WERI-Rb-1 (cell line): ENCODE measurements around the gene RAB8A.

ENCODE experiments used
- DNase-seq: peaks from one replicate; pipeline ENCODE4 v3.0.0-alpha.2; 2020
- H3K27ac ChIP-seq: fragments of 250-450 bp; sonication (Bioruptor Pico); 2 replicates; pipeline ENCODE4 v1.5.1; 2020; ENCODE audit warnings: mild to moderate bottlenecking, moderate library complexity
- H3K27me3 ChIP-seq: fragments of 250-450 bp; sonication (Bioruptor Pico); 2 replicates; pipeline ENCODE4 v1.5.1; 2021; ENCODE audit warnings: mild to moderate bottlenecking, low read depth, moderate library complexity; ENCODE audit not compliant: insufficient read depth, severe bottlenecking
- H3K36me3 ChIP-seq: fragments of 250-450 bp; sonication (Bioruptor Pico); 2 replicates; pipeline ENCODE4 v1.5.1; 2020; ENCODE audit warnings: mild to moderate bottlenecking, moderate library complexity
- H3K4me3 ChIP-seq: 2 replicates; pipeline ENCODE4 v1.5.1; 2011; ENCODE audit warnings: low read depth, mild to moderate bottlenecking, control low read depth, low read length
- H3K9me3 ChIP-seq: fragments of 250-450 bp; sonication (Bioruptor Pico); 2 replicates; pipeline ENCODE4 v1.5.1; 2021; ENCODE audit warnings: mild to moderate bottlenecking, moderate library complexity; ENCODE audit not compliant: severe bottlenecking
- TF ChIP-seq, protein P1 (sequence below): IDR thresholded peaks from 2 replicates; pipeline ENCODE4 v1.5.1; 2011; ENCODE audit warnings: low read depth, mild to moderate bottlenecking, control low read depth, inconsistent platforms, low read length

The RAB8A gene

GRCh38 chr19:16111160-16111908 is at the start of gene RAB8A:
RAB8A (plus strand) TSS chr19:16111889; CDS start chr19:16111902, 13 bp downstream.
- Histone ChIP-seq H3K27ac (peak within 1 kb of the TSS; percentile 93), H3K36me3 (peaks cover 29% of the 10 kb centered on the region), H3K27me3 (no peaks in the 10 kb centered on the region), H3K9me3 (no peaks in the 10 kb centered on the region), H3K4me3 (peak within 1 kb of the TSS; percentile 90)
- TF ChIP-seq, protein P1, sequence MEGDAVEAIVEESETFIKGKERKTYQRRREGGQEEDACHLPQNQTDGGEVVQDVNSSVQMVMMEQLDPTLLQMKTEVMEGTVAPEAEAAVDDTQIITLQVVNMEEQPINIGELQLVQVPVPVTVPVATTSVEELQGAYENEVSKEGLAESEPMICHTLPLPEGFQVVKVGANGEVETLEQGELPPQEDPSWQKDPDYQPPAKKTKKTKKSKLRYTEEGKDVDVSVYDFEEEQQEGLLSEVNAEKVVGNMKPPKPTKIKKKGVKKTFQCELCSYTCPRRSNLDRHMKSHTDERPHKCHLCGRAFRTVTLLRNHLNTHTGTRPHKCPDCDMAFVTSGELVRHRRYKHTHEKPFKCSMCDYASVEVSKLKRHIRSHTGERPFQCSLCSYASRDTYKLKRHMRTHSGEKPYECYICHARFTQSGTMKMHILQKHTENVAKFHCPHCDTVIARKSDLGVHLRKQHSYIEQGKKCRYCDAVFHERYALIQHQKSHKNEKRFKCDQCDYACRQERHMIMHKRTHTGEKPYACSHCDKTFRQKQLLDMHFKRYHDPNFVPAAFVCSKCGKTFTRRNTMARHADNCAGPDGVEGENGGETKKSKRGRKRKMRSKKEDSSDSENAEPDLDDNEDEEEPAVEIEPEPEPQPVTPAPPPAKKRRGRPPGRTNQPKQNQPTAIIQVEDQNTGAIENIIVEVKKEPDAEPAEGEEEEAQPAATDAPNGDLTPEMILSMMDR: peak; percentile 93
- DNase-seq: peak; percentile 98

DNA sequence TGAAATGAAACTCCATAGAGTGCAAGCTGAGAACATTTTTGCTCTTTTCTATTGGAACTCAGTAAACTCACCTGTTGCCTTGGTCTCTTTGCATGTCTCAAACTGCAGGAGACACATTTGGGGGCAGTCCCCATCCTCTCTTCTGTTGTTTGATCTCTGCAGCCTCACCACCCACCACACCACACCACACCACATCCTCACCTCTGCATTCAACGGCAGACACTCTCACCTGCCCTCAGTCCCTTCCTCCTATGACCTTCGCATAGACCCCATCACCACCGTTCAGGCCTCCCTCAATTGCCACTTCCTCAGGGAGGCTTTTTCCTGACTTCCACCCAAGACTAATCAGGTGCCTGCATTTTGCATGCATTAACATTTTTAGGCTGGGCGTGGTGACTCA is 49.7 kb upstream of the RAB8A start:
- Histone ChIP-seq H3K27ac (no peak overlapping the region), H3K36me3 (no peaks in the 10 kb centered on the region), H3K9me3 (peaks cover 14% of the 10 kb centered on the region), H3K27me3 (no peaks in the 10 kb centered on the region), H3K4me3 (no peak overlapping the region)
- no peak for DNase-seq
- TF ChIP-seq, protein P1: no peak

- no peak overlapping the region for H3K4me3 ChIP-seq
- peak; percentile 60 for DNase-seq
- no peaks in the 10 kb centered on the region for H3K27me3 ChIP-seq
- TF ChIP-seq, protein P1: peak; percentile 92
- H3K27ac ChIP-seq: no peak overlapping the region
- H3K9me3 ChIP-seq: peaks cover 11% of the 10 kb centered on the region
- no peaks in the 10 kb centered on the region for H3K36me3 ChIP-seq
These were observed 48.9 kb upstream of the RAB8A start for GRCh38 chr19:16062789-16063188.

DNA sequence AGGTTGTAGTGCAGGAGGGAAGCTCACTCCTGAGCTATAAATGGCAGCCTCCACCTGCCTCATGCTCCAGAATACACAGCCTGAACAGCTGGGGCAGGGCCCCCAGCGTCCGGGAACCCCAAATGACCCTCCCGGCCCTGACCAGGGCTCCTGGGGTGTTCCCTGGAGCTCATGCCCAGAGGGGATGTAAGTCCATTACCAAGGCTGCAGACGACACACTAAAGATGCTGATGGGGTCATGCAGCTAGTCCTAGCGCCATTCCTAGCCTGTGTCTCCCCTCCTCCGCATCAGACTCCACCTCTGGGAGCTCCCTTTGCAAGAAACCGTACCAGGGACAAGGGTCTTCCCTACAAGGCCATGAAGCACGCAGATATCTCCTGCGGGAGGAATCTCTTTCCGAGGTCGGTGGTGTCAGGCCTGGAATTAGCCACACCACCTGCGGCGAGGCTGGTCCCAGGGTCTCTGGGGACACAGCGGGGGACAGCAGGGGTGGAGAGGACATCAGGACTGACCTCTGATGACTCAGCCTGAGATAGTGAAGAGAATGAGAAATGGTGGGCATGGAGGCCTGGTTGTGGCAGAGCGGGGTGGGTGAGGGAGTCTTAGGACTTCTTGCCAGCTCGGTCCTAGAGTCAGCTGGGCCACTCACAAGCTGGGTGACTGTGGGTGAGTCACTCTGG is 47.3 kb upstream of the RAB8A start:
- H3K27me3 ChIP-seq: no peaks in the 10 kb centered on the region
- TF ChIP-seq, protein P1: no peak
- no peak overlapping the region for H3K27ac ChIP-seq
- peaks cover 11% of the 10 kb centered on the region for H3K9me3 ChIP-seq
- H3K36me3 ChIP-seq: no peaks in the 10 kb centered on the region
- H3K4me3 ChIP-seq: no peak overlapping the region
- no peak for DNase-seq

- Histone ChIP-seq H3K4me3 (no peak overlapping the region), H3K9me3 (peaks cover 2% of the 10 kb centered on the region), H3K36me3 (no peaks in the 10 kb centered on the region), H3K27me3 (no peaks in the 10 kb centered on the region), H3K27ac (no peak overlapping the region)
- TF ChIP-seq, protein P1: peak; percentile 52; the same call in 1 of the 2 replicates
- peak; percentile 64 for DNase-seq
These were observed 45.0 kb upstream of the RAB8A start for GRCh38 chr19:16066611-16067104.
